Ammon's horn (tissue), 1 donor: Measurements from ENCODE around the gene JAM3.
"Not testable (repeated sequence)": the region's sequence is repeated elsewhere in the genome, so short reads cannot be mapped to it uniquely, and the experiment has no call there.

Source experiments
- DNase-seq: peaks from one replicate; pipeline ENCODE4 v3.0.0-alpha.2; 2016; ENCODE audit warnings: low spot score

JAM3 gene

GRCh38 chr11:134181707-134182106 is 112.8 kb downstream of the JAM3 start:
- DNase-seq = no peak

GRCh38 chr11:134188092-134188491 is 119.2 kb downstream of the JAM3 start:
- not testable (repeated sequence) for DNase-seq

- DNase-seq = no peak
Measured at GRCh38 chr11:134196756-134197155, 127.9 kb downstream of the JAM3 start.

- DNase-seq = no peak
Measured at GRCh38 chr11:134199531-134199930, 130.7 kb downstream of the JAM3 start.

- no peak for DNase-seq
Measured at GRCh38 chr11:134200688-134201087, 131.8 kb downstream of the JAM3 start.
